Measurements from ENCODE around the gene FUT7.

The FUT7 gene

DNA sequence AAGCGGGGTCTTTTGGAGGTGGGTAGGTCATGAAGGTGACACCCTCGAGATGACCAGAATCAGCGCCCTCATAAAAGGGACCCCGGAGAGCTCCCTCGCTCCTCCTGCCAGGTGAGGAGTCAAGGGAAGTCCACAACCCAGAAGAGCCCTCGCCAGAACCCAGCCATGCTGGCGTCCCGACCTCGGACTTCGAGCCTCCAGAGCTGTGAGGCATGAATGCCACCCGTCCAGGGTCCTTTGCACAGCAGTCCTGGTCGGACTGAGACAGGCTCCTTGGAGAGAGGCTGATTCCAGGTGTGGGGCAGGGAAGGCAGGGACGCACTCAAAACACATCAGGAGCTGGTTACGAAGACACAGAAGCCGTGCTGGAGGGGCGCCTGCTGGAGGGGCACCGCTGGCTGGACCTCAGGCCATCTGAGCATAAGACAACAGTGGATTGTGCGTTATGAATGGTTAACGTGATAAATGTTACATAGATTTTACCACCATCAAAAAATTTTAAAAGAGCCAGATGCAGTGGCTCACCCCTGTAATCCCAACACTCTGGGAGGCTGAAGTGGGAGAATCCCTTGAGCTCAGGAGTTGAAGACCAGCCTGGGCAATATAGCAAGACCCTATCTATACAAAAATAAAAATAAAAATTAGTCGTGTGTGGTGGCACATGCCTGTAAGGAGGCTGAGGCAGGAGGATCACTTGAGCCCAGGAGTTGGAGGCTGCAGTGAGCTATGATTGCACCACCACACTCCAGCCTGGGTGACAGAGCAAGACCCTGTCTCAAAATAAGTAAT lies 29.8 kb downstream of the FUT7 start:
- DNase-seq (ENCODE audit: low read depth): no peak

DNA sequence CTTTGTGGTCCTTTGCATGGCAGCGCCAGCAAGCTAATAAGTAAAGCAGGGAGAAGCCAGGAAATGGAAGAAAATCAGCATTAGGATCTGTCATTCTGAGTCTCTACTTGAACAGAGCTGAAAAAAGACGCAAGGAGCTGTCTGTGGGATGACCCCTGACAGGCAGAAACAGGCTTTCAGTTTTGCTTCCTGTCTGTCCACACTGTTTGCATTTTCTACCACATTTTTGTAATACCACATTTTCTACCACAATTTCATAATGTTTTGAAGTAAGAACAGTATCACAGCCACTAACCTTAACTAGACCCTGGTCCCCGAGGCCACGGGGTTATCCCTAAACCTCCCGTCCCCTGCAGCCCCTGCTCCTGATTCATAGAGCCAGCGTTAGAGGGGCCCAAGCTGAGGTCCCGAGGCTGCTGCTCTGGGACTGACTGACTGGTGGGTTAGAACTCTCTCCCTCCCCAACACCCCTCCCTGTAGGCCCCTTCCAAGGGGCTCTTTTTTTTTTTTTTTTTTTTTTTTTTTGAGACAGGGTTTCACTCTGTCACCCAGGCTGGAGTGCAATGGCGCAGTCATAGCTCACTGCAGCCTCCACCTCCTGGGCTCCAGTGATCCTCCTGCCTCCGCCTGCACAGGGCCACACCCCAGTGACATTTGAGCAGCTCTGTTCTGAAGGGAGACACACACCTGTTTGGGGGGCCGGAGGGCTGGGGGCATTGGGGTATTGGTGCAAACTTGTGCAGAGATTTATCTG lies 31.5 kb downstream of the FUT7 start:
- DNase-seq (ENCODE audit: low read depth): no peak

DNA sequence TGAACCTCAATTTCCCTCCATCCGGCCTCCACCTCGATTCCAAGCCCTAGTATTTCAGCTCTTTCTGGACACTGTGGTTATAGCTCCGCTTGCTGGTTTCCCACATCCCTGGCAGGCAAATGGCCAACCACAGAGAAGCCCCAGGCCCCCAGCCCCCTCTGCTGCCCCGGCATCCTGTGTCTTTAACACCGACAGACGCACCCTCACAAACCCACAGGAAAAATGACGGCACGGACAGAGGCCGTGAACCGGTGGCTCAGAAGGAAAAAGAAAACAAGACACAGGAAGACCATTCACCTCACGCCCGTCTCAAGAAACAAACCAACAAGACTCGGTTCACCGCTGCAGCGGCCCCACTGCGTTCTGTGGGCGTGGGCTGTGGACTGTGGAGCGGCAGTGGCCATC lies 34.1 kb downstream of the FUT7 start:
- DNase-seq (ENCODE audit: low read depth): no peak

DNA sequence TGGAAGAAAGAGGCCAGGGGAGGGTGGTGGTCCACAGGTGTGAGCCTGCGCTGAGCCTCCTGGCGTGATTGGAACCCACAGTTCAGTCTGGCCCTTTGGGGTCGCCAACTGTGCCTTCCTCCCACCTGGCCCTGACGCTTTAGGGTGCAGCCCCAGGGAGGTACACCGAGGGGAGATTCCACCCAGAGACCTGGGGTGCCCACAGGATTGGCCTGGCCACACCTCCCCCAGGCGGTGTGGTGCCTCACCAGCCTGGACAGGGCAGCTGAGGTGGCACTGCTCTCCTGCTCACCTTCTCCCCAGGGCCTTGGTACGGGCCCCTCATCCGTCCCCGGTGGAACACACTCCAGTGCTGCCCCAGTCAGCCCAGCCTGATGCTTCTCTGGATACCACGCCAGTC lies 34.5 kb downstream of the FUT7 start:
- DNase-seq (ENCODE audit: low read depth): no peak

DNA sequence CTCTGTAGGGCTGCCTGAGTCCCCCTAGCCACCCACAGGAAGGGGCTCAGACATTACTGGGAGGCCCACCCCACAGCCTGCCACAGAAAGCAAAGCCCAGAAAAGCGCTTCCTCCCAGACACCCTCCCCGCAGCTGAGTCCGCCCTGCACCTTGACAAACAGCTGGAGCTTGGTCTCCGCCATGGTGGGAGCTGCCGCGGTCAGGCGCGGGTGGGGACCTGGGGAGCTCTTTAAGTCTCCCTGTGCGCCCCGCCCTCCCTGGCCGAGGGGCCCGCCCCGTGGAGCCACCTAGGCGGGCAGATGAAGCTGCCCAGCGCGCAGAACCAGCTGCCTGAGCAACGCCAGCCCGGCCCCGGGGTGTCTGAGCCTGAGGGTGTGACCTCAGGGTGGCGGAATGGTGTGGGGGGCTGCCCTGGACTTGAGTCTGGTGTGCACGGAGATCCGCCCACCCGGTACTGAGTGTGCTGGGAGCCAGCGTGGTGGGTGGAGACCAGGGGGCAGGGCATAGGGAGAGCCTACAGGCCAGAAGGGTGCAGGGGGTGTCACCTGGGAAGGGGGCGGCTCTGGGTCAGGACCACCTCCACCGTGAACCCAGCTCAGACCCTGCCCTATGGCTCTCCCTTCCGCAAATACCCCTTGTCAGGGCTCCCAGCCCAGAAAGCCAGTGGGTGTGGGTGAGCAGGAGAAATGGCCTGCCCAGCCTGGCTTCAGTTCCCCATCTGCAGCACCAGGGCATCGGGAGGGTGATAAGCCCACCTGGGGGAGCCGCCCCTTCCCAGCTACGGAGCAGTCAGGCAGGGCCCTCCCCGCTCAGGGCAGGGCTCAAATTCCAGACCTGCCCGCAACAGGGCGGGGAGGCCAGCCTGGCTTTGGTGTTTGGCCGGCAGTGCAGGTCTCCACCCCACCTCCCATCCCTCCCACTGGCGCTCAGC lies 35.3 kb downstream of the FUT7 start, which contains the start of gene CLIC3:
Gene CLIC3, minus strand, starts transcription at position 208 of the 932 bp plus-strand sequence. Its CDS starts 25 bp downstream, at position 183.
- no peak for DNase-seq (ENCODE audit: low read depth)

DNA sequence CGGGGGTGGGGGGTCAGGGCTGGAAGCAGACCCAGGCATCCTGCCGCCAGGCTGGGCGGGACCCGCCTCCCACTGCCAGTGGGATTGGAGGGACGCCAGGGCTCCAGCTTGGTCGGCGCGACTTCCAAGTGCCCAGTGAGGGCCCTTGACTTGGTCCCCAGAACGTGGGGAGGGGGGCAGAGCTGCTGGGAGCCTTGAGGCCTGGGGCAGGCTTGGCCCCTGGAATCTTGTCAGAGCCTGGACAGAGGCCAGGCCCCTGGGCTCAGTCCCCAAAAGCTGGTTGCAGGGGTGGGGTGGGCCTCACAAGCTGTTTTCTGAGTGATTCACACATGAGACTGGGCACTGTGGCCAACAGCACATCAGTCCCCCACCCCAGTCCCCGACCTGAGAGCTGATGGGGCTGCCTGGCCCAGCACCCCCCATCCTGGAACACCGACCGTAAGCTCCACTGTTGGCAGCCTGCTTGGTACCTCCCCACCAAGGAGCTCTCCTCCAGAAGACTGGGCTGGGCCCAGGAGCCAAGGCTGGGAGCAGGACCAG lies 36.0 kb downstream of the FUT7 start:
- DNase-seq (ENCODE audit: low read depth): no peak

DNA sequence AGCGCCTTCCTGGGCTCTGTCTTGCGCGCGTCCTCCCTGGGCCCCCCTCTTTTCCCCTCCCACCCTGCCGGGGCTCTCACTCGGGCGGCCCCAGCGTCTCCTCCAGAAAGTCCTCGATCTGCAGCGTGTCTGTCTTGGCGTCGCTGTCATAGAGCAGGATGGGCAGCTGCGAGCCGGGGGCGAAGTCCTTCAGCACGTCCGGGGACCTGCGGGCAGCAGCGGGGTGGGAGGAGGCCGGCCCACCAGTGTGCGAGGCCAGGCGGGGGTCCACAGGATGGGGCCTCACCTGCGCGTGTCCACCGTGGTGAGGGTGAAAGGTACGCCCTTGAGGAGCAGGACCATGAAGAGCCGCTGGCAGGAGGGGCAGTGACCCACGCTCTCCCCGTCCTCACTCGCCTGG lies 36.5 kb downstream of the FUT7 start:
- no peak for DNase-seq (ENCODE audit: low read depth)

DNA sequence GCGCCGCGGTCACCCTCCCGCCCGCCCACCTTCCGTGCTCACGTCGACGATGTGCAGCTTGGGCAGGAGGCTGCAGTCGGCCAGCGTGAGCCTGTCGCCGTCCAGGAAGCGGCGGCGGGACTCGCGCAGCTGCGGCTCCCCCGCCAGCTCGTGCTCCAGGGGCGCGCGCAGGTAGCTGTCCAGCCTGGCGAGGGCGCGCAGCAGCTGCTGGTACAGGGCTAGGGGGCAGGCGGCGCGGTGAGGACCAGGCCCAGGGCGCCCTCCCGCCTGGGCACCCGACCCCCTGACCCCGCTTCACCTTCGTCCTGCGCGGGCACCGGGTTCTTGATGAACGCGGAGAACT lies 37.0 kb downstream of the FUT7 start:
- no peak for DNase-seq (ENCODE audit: low read depth)

DNA sequence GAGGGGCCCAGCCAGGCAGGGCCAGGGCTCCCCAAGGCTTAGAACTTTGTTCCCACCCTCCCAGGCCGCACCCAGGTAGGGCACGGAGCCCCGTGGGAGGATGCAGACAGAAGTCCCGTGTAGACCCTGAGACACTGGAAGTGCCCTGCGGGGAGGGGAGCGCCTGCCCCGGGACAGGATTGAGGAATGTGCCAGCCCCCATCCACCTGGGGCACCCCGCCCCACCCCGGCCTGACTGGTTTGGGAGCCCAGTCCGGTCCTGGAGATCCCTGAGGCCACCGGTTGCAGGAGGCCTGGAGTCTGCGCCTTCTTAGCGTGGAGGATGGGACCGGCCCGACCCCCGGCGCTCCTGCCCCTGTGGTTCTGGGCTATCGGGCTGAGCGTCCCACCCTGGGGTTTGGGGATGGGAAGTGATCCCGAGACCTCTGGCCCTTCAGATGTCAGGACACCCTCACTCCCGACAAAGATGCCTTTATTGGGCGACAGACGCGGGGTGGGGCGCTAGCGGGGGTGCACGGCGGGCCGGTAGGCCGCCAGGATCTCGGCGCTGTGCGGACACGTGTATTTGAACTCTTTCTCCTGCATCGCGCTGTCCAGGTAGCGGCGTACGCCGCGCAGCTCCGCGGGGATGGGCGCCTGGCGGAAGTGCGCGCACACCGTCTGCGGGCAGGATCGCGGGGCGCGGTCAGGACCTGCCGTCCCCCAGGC lies 37.6 kb downstream of the FUT7 start:
- no peak for DNase-seq (ENCODE audit: low read depth)

DNA sequence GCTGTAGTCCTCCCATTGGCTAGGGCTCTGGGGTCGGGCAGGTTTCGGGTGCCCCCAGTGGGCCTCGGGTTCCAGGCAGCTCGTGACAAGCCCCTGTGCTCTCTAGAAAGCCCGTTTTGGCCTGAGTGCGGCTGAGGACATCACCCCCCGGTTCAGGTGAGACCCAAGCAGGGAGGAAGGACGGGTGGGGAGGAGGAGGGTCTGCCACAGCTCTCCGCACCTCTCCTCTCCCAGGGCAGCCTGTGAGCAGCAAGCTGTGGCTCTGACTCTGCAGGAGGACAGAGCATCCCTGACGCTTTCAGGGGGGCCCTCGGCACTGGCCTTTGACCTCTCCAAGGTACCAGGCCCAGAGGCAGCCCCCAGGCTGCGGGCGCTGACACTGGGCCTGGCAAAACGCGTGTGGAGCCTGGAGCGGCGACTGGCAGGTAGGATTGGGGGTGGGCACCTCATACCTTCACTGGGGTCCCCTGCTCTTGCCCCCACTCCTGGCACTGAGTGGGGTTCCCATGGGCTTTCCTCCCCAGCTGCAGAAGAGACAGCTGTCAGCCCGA lies 39.0 kb downstream of the FUT7 start:
- DNase-seq (ENCODE audit: low read depth): no peak

DNA sequence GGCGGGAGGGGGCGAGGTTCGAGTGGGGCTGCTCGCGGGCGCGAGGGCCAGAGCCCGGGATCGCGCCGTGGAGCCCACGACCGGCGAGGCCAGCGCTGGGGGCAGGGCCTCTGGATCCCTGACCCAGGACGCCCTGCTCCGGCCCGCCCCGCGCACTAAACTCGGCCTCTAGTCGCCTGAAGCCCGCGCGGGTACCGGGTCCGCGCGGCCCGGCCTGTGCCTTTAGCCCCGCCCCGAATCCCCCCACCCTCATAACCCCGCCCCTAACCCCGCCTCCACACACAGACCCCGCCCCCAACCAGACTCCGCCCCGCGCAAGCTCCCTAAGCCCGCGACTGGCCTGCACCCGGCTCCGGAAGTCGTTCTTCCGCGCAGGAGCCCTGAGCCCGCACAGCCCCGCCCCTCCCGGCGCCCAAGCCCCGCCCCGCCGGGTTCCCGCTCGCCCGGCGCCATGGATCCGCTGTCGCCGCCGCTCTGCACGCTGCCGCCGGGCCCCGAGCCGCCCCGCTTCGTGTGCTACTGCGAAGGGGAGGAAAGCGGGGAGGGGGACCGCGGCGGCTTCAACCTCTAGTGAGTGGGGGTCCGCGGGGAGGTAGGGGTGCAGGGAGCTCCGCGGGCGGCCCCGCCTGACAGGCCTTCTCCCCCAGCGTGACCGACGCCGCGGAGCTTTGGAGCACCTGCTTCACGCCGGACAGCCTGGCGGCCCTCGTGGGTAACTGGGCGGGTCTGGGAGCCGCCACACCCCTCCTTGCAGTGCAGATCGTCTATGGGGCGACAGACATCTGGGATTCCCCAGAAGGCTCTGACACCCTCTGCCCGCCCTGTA lies 39.7 kb downstream of the FUT7 start, which contains the start of gene PAXX:
Gene PAXX, plus strand, starts transcription at position 430 of the 826 bp plus-strand sequence. Its CDS starts 22 bp downstream, at position 452.
- peak; percentile 86 for DNase-seq (ENCODE audit: low read depth)

DNA sequence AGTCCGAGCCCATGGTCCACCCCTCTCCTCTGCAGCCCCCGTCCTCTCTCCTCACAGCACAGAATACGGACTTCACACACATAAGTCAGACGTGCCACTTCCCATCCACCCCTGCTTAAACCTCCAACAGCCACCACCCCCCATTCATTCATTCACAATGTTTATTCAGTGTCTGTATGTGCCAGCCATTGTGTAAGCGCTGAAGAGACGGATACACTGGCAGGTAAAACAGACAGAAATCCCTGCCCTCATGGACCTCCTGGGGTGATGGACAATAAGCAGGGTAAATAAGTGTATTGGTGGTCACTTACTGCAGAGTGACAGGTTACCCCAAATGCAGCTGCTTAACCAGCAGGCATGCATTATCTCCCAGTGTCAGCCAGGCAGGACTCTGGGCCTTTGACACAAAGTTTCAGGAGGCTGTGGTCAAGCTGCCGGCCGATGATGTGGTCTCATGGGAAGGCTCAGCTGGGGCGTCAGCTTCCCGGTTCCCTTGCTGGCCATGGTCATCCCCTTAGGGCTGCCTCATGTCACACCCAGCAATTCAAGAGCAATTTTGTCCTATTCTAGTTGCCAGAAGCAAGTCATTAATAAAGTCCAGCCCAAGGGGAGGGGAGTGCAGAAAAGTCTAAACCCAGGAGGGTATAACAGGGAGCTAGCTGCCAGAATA lies 41.5 kb downstream of the FUT7 start:
- no peak for DNase-seq (ENCODE audit: low read depth)

DNA sequence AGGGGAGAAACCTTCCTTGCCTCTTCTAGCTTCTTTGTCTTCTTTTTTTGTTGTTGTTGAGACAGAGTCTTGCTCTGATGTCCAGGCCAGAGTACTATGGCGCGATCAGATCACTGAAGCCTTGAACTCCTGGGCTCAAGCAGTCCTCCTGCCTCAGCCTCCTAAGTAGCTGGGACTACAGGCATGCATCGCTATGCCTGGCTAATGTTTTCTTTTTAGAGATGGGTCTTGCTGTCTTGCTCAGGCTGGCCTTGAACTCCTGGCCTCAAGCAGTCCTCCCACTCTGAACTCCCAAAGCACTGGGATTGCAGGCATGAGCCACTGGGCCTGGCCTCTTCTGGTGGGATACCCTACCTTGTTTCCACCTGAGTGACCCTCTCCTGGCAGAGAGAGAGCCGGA lies 43.0 kb downstream of the FUT7 start:
- DNase-seq (ENCODE audit: low read depth): no peak

DNA sequence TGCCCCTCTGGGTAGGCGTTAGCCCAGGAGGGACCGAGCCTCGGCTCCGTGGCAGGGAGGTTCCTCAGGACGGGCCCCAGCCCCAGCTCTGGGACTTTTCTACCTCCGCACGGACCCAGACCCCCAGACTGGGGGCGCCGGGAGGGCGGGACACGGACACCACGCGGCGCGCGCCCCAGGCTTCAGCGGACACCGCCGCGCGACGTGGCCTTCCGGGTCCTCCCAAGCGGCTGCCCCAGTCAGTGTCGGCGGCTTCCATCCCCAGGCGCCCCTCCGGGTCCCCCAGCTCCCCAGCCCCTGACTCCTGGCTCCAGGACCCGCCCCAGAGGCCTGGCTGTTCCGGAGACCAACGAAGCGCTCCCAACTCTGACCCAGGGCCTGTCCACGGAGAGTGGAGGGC lies 46.0 kb downstream of the FUT7 start:
- DNase-seq (ENCODE audit: low read depth): no peak

DNA sequence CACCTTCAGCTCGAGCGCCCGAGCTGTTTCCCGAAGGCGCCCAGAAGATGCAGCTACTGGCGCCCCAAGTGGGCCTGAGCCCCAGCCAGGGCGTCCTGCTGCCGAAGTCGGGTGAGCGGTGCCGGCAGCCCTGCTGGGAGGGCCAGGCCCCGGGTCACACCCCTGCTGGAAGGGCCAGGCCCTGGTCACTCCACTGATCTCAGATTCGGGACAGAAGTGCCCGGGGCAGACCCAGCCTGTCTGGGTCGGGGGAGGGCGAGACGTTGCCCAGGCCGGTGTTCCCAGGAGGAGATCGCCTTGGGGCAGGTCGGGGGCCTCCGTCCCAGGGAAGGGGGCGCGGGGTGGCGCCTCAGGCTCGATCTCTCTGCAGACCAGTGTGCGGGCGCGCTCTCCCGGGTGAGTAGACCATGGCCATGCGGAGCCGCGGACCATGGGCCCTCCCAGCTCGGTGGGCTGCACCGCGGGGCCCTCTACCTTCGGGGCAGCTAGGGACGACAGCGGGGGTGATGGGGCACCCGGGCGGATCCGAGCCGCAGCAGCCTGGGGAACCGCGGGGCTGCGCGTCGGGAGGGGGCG lies 46.8 kb downstream of the FUT7 start:
- DNase-seq (ENCODE audit: low read depth): no peak

DNA sequence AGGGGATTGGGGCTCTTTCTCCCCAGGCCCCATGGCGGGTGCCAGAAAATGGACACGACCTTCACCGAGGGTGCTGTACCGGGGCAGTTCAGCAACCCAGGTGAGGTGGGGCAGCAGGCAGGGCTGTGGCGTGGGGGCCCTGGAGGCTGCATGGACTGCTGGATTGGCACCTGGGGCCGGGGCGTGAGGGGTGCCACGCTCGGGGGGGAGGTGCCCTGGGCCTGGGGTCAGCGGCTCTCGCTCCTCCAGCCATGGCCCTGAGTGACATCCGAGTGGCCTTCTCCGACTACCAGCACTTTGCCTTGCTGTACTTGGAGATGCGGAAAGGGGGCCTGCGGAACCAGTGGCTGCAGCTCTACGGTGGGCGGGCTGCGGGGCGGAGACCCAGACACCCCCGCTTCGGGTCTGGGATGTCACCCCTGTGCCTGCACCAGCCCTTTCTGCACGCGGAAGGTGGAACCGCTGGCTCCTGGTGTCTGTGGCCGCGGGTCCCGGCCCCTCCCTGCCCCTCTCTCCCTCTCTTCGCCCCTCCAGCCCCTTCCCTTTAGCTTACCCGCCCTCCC lies 47.3 kb downstream of the FUT7 start:
- DNase-seq (ENCODE audit: low read depth): no peak

DNA sequence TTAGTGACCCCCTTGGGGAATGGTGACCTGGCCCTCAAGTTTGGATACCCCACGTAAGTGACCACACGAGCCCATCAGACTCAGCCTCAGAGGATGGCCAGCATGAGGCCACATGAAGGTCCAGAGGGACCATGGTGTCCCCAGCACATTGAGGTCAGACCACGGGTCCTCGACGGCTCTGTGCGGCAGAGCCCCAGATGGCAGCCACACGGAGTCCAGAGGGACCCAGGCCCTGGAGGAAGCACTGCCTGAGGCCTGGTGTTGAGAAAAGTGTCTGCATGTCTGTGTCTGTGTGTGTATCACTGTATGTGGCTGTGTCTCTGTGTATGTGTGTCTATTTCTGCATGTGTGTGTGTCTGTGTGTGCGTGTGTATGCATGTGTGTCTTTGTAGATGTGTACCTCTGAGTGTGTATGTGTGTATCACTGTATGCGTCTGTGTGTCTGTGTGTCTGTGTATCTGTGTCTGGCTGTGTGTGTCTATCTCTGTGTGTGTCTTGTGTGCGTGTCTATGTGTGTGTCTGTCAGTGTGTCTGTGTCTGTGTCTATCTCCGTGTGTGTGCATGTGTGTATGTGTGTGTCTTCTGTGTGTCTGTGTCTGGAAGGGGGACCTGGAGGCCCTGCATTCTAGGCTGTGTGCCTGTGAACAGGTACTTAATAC lies 48.1 kb downstream of the FUT7 start:
- DNase-seq (ENCODE audit: low read depth): no peak

DNA sequence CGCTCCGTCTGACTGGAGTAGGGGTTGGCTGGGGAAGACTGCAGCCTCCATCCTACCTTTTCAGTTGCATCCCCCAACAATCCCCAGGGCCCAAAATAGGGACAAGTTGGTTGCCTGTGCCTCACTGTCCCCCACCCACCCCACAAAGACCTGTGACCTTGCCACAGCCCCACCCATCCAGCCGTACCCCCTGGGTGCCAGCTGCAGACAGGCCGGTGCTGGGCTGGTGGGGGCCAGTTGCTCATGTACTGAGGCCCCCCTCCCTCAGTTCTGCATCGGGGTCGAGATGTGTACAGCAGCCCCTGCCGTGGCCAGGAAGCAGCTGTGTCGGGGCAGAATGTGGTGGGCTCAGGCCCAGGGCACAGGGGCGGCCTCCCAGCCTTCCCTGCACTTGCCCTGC lies 48.7 kb downstream of the FUT7 start:
- no peak for DNase-seq (ENCODE audit: low read depth)
